Esophagus muscularis mucosa (tissue), 3 donors: ENCODE results near the gene NUDT4.

ENCODE experiments used
- CTCF ChIP-seq, 3 experiments: fragments of 200-600 bp in 2 of 3; fragments of 450-650 bp in 1 of 3; sonication (generic) in 2 of 3; IDR thresholded peaks; one replicate each; pipeline ENCODE4 v1.5.1; 2017 to 2019; ENCODE audit warnings: antibody characterized with exemption in 3 of 3, mild to moderate bottlenecking in 2 of 3, moderate library complexity in 1 of 3
- POLR2A ChIP-seq: fragments of 450-650 bp; IDR thresholded peaks from one replicate; pipeline ENCODE4 v1.6.1; 2017; ENCODE audit warnings: antibody characterized with exemption, moderate library complexity, mild to moderate bottlenecking, low read depth
- POLR2AphosphoS5 ChIP-seq, 2 donors: sonication (generic); formaldehyde crosslinking; IDR thresholded peaks; one replicate each; pipeline ENCODE4 v1.6.1; 2017; ENCODE audit warnings: antibody characterized with exemption in 2 of 2

GRCh38 chr12:93377252-93378195 lies at the start of gene NUDT4:
- peak in 1 of 3 experiments; percentile 10 for TF ChIP-seq CTCF (IDR thresholded peaks at IDR 0.05)
- TF ChIP-seq POLR2AphosphoS5 (IDR thresholded peaks at IDR 0.05), result peak; percentile 98 to 99
- TF ChIP-seq POLR2A, result peak; percentile 91
